ENCODE data around the gene STRA8.

Gene STRA8

GRCh38 chr7:135188298-135188984, 45.2 kb upstream of the STRA8 start:
- no peaks in the 10 kb centered on the region for H3K4me1 ChIP-seq (ENCODE audit: control insufficient read depth in 1 of 2, insufficient read depth in 1 of 2, low read depth in 1 of 2, low read length in 1 of 2)
- TF ChIP-seq, protein P1, sequence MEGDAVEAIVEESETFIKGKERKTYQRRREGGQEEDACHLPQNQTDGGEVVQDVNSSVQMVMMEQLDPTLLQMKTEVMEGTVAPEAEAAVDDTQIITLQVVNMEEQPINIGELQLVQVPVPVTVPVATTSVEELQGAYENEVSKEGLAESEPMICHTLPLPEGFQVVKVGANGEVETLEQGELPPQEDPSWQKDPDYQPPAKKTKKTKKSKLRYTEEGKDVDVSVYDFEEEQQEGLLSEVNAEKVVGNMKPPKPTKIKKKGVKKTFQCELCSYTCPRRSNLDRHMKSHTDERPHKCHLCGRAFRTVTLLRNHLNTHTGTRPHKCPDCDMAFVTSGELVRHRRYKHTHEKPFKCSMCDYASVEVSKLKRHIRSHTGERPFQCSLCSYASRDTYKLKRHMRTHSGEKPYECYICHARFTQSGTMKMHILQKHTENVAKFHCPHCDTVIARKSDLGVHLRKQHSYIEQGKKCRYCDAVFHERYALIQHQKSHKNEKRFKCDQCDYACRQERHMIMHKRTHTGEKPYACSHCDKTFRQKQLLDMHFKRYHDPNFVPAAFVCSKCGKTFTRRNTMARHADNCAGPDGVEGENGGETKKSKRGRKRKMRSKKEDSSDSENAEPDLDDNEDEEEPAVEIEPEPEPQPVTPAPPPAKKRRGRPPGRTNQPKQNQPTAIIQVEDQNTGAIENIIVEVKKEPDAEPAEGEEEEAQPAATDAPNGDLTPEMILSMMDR (IDR thresholded peaks at IDR 0.05): no peak
- H3K9me3 ChIP-seq: no peaks in the 10 kb centered on the region
- H3K36me3 ChIP-seq: peaks cover 83% of the 10 kb centered on the region
- H3K4me3 ChIP-seq (ENCODE audit: low read depth in 1 of 2, low read length in 1 of 2): no peak overlapping the region
- H3K27me3 ChIP-seq: no peaks in the 10 kb centered on the region
- no peak overlapping the region for H3K27ac ChIP-seq

GRCh38 chr7:135189221-135189662, 44.4 kb upstream of the STRA8 start:
- Histone ChIP-seq H3K27ac (no peak overlapping the region), H3K27me3 (no peaks in the 10 kb centered on the region), H3K36me3 (peaks cover 85% of the 10 kb centered on the region), H3K4me1 (ENCODE audit: control insufficient read depth in 1 of 2, insufficient read depth in 1 of 2, low read depth in 1 of 2, low read length in 1 of 2) (no peaks in the 10 kb centered on the region), H3K9me3 (no peaks in the 10 kb centered on the region), H3K4me3 (ENCODE audit: low read depth in 1 of 2, low read length in 1 of 2) (no peak overlapping the region)
- TF ChIP-seq, protein P1 (IDR thresholded peaks at IDR 0.05): no peak

GRCh38 chr7:135189961-135190360, 43.7 kb upstream of the STRA8 start:
- Histone ChIP-seq H3K4me3 (ENCODE audit: low read depth in 1 of 2, low read length in 1 of 2) (no peak overlapping the region), H3K27ac (no peak overlapping the region), H3K27me3 (no peaks in the 10 kb centered on the region), H3K36me3 (peaks cover 84% of the 10 kb centered on the region), H3K9me3 (no peaks in the 10 kb centered on the region), H3K4me1 (ENCODE audit: control insufficient read depth in 1 of 2, insufficient read depth in 1 of 2, low read depth in 1 of 2, low read length in 1 of 2) (no peaks in the 10 kb centered on the region)
- TF ChIP-seq, protein P1 (IDR thresholded peaks at IDR 0.05): no peak

DNA sequence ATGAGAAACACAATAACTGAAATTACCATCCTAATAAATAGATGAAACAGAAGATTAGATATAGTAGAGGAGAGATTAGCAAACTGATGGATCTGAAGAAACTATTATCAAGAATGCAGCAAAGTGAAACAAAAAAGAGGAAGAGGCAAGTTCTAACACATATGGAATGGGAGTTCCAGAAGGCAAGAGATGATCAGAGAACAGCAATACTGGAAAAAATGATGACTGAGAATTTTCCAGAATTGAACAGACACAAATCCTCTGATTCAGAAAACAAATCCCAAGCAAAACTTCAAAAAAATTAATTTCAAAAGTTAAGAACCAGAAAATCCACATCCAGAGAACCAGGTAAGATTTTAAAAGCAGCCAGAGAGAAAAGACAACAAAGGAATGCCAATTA, 42.9 kb upstream of the STRA8 start:
- Histone ChIP-seq H3K36me3 (peaks cover 84% of the 10 kb centered on the region), H3K27me3 (no peaks in the 10 kb centered on the region), H3K4me3 (ENCODE audit: low read depth in 1 of 2, low read length in 1 of 2) (no peak overlapping the region), H3K27ac (no peak overlapping the region), H3K4me1 (ENCODE audit: control insufficient read depth in 1 of 2, insufficient read depth in 1 of 2, low read depth in 1 of 2, low read length in 1 of 2) (no peaks in the 10 kb centered on the region), H3K9me3 (no peaks in the 10 kb centered on the region)
- TF ChIP-seq, protein P1 (IDR thresholded peaks at IDR 0.05): no peak

DNA sequence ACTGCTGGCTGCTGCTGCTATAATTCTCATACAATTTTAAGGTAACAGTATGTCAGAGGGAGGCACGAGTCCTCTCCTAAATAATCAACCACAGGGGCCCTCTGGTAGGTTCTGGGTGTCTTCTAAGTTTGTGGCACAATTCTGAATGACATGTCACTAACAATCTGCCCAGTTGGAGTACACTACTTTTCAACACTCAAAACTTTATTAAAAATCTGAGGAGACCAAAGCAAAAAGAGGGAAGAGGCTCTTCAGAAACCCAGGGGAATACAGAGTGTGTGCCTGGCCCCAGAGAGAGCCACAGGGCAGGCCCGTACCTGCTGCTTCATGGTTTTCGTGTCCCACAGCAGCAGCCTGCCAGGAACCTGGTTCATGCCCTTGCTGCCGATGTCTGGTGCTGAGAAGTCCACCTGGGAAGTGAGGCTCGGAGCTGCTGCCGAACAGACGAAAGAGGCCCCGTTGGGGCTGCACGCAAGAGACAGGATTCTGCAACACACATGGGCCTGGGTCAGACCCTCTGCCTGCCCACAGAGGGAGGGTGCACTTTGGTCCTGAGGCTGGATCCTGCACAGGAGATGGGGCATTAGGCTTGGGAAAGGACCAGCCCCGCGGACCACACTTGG, 40.6 kb upstream of the STRA8 start:
- Histone ChIP-seq H3K27ac (no peak overlapping the region), H3K27me3 (no peaks in the 10 kb centered on the region), H3K36me3 (peaks cover 84% of the 10 kb centered on the region), H3K4me1 (ENCODE audit: control insufficient read depth in 1 of 2, insufficient read depth in 1 of 2, low read depth in 1 of 2, low read length in 1 of 2) (no peaks in the 10 kb centered on the region), H3K4me3 (ENCODE audit: low read depth in 1 of 2, low read length in 1 of 2) (no peak overlapping the region), H3K9me3 (no peaks in the 10 kb centered on the region)
- TF ChIP-seq, protein P1 (IDR thresholded peaks at IDR 0.05): no peak
